GM21619 (cell line): ENCODE measurements around the gene PHF14.

Experiments used
- ATAC-seq: cut with Tn5 transposase; IDR thresholded peaks from one replicate; pipeline ENCODE4 v1.9.1; 2021; ENCODE audit not compliant: unreplicated experiment

Gene PHF14

DNA sequence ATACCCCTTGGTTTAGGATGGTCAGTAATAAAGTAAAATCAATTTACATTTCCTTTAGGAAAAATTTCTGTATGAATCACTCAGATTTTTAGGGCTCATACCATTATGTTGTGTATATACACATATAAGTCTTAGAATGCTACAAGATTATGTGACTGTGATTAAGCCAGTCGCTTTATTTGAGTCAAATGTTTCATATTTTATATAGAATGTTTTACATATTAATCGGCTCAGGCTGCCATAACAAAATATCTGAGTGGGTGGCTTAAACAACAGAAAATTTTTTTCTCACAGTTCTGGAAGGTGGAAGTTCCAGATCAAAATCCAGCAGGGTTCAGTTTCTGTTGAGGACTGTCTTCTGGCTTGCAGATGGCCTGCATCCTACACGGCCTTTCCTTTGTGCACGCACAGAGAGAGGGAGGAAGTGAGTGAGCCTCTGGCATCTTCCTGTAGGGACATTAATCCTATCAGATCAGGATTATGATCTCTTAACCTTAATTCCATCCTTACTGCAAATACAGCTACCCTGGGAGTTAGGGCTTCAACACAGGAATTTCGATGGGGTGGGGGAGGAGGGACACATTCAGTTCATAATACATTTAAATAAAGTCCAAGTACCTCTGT lies 198.0 kb downstream of the PHF14 start:
- ATAC-seq: no peak

DNA sequence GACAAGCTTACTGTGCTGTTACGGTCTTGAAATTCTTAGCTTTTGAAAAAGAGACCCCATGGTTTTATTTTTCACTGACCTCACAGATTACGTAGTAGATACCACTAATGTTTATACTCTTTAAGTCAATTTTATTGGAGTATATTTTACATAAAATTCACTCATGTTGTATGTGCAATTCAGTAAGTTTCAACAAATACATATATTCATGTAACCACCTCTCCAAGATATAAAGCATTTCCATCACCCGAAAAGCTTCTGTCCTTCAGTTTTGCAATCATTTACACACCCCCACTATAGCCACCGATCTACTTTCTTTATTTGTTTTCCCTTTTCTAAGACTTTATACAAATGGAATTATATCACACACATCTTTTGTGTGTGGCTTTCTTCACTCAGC lies 199.2 kb downstream of the PHF14 start:
- ATAC-seq: no peak

DNA sequence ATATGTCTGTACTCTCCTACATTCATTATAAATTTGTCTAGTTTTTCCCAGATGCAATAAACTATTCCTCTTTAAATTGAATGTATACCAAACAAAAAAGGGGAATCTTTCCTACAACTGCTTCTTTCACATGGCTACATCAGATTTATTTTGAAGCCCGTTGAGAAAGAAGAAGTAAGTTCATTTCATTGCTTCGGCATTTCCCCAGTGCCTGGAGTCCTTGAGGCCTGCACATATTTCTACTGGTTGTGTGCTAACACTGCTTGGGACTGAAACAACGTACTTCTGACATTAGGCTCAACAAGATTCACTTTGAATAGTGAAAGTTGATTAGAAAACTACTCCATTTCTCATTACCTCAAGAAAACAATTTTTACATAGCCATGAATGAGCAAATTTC lies 201.7 kb downstream of the PHF14 start:
- no peak for ATAC-seq

DNA sequence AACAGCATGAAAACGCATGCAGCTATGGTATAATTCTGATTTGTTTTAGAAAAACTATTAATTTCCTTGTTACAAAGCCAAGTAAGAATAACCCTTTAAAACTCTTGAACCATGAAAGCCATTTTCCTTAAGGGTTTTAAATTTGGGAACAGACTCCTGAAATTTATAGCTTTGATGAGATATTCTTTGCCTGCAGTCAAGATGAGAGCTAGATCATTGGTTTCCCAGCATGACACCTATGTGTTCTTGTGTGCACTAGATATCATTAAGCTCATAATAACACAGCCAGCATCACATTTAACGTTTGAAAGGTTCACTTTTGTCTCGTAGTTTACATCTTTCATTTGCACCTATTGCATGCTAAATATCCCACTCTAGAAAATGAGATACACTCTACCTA lies 202.2 kb downstream of the PHF14 start:
- no peak for ATAC-seq

DNA sequence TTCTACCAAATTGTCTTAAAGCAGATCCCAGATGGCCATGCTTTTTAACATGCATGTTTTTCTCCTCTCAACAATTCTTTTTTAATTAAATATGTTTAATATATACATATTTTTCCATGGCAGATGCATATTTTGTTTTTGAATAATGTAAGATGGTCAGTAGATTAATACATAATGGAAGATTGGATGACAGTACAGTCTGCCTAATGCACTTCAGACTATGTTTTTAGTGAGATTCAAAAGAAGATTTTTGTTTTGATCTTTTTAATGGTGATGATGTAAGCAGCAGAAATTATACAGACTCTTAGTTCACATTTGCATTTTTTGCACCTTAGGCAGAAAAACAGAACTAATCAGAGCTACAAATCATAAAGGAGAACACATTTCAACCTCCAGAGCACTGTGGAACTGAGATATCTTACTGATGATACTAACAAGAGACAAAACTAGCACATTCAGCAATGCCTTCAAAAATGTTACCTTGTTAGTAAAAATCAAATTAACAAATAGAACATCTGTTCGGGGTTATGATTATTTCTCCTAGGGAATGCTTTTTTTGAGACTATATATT lies 203.4 kb downstream of the PHF14 start:
- no peak for ATAC-seq

DNA sequence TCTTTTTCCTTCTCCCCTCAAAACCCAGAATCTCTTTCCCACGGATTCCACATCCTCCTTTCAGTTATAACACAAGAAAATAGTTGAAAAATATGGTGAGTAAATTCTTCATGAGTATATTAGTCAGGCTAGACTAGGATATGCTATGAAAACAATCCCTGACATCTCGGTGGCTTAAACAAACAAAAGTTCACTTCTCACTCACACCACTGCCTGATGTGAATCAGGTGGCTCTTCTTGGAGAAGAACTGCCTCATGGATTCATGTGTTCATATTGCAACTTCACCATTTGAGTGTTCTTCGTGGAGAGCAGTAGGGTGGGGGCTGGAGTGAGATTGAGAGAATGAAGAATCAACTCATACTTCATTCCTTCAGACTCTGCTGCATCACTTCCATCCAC lies 204.1 kb downstream of the PHF14 start:
- no peak for ATAC-seq

DNA sequence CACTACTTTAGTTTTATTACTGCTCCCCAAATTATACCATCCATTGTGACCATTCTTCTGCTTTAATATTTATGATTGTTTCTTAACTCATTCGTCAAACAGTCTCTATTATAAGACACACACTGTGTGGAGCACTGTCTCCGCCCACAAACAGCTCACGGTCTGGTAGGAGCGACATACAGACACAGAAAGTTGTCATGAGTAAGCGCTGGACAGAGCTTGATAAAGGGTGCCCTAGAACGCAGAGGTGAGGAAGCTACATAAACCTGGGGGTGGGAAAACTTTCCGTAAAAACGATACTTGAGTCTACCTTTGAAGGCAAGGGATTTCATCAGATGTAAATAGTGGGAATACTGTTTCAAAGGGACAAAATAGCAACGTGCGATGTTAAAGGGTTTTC lies 207.9 kb downstream of the PHF14 start:
- no peak for ATAC-seq

DNA sequence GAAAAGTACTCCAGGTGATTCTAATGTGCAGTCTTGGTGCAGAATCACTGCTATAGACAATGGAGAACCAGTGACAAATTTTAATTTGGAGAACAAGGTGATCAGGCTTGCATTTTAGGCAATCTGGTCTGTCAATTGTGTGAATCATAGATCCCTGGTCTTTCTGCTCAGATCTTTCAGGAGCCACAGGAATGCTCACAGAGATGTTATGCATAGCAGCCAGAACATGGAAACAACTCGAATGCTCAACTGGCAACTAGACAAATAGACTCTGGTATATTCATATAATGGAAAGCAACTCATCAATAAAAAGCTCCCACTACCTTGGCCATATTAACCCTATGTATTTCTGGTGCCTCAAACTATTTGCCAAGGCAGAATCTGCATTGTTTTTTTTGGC lies 209.1 kb downstream of the PHF14 start:
- ATAC-seq: no peak

DNA sequence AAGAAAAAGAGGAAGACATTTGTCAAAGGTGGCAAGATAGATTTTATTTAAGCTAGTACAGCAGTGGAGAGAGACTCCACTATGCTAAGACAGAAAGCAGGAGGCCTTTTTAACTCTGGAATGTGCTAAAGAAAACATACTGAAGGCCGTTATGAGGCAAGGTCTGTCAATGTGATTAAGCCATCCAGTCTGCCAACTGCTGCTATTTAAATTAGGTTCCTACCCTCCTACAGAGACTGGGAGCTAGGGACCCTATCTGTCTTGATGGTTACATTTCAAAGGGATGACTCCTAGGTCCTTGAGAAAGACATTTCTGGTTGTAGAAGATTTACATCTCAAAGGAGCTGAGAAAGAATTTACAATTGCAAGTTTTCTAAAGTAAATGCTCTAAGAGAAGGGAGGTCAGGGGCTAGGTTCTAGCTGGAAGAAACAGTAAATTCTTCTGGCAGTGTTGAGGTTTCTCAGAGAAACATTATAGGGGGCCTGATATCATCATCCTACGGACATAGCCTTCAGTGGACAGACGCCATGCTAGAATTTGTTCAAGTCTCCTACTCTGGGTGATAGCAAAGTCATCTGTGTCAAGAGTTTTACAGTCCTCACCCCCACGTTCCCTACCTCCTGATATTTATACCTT lies 211.6 kb downstream of the PHF14 start:
- ATAC-seq: no peak

DNA sequence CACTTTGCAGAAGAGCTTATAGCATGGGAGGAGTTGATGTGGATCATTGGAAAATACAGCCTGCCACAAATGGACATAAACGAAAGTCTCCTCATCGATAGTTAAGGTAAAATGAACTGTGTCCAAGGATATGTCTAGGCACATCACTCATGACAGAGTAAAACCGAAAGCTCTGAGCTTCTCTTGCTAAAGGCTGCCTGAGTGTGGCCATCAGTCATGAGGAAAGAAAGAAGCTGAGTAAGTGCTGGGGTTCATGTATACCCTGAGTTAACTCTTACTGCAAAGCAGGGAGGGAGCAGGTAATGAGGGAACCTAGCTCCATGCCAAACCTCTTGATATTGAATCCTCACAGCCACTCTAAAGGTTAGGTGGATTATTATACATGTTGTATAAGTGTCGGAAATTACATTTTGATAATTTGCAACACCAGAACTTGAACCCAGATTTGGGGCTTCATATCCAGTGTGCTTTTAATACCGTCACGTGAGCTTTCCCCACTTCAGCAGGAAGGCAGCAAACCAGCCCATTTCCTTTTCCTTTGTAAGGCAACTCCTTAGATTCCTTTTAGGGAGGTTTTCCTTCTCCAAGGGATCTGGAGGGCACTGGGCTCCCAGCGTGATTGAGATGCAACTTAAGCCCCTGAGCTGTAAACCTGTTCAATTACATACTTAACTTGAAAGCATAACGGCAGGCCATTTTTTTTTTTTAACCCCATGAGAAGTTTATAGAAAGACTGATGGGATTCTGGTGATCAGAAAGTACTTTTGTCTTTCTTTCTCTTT lies 215.0 kb downstream of the PHF14 start:
- ATAC-seq: no peak

DNA sequence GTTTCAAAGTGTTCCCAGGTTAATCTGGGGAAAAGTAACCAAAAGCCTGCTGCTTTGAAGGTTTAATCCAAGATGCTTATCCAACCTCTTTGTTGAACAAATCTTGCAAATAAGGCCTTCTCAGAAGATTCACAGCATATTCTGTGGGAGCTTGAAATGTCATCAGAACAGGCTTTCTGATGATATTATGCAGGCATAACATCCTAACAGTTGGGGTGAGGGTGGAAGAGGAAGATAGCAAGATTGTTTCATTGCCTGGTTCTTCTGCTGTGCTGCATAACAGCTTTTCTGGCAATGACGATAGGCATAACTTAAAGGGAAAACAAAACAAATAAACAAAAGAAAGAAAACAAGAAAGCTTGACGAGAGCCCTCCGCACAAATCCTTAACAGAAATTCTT lies 217.4 kb downstream of the PHF14 start:
- no peak for ATAC-seq

DNA sequence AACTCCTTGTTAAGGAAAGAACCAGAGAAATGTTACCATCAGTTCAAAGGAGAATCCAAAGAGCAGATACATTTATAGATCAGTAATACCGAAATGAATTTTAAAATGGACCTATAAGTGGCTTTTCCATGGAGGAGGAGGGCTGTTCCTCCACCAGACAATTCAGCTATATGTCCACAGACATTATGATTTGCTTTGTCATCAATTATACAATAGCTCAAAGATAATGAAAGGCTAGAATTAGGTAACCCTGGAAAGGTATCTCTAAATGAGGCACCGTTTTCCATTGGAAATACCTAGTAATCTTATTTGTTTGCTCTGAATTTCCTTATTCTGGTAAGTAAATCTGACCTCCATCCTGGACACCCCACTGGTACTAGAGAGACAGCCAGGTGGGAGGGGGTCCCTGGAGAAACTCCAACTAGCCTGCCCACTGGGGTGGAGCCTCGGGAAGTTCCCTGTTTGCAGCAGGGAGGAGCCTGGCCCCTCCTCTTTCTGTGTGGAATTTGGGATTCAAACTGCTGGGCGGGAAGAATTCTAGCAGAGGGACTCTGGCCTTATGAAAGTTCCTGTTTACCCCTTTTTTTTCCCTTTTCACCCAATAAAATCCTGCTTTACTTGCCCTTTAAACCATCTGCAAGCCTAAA lies 218.0 kb downstream of the PHF14 start:
- ATAC-seq: no peak

DNA sequence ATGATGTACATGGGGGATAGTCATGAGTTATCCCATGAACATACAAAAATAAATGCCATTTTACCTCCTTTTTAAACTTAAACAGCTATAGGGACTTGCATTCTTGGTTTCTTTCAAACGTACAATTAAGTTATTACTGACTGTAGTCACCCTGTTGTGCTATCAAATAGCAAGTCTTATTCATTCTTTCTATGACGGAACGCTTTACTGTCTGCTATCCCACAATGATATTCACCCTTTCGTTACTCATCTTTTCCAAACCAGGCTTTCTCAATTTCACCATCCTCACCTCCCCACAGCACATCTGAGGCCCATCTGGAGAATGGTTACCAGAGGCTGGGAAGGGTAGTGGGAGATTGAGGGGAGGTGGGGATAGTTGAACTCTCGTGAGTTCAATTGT lies 218.8 kb downstream of the PHF14 start:
- ATAC-seq: no peak

DNA sequence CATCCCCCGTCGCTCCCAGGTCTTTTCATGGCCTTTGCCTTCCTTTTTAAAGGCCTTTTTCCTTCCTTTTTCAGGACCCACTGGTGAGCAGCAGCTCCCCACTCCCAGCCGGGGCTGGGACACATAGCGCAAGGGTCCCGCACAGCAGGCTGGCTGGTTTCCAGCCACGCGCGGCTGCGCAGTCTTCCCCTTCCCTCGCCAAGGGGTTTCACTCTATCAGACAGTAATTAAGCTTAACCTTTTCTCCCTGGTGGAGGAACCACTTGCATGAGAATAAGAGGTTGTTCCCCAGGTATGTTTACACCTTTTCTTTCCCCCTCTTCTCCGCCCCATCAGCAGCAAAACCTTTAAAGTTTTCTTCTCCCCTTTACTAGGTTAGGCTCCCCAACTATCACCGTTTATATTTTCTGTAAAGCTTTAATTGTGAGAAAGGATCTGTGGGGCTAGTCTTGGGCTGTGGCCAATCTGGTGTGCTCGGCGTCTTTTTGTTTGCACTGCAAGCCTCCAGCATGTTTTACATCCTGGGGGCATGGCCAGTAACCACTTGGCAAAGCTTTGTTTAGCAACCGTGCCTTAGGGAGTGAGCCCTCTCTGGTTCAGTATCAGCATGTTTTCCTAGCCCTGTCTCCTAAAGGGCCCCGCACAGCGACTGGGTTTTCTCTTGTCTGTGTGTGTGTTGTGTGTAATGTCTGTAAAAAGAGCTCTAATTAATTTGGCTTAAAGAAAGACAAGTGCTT lies 219.6 kb downstream of the PHF14 start:
- ATAC-seq: no peak

DNA sequence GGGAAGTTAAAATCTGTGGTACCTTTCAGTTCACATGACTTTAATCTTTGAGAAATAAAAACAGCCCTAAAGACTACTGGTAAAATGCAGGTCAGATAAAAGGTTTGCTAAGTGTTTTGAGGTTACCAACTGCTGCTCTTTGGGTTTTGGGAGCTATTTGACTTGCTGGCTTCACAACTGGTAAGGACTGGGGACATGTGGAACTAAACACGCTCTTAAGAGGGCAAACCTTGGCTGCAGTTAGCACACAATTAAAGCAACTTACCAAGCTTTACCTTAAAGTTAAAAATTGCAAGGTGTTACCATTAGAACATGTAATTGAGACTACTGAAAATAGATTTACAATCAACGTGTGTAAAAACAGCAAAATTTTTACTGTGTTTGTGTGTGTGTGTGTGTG lies 220.2 kb downstream of the PHF14 start:
- no peak for ATAC-seq

DNA sequence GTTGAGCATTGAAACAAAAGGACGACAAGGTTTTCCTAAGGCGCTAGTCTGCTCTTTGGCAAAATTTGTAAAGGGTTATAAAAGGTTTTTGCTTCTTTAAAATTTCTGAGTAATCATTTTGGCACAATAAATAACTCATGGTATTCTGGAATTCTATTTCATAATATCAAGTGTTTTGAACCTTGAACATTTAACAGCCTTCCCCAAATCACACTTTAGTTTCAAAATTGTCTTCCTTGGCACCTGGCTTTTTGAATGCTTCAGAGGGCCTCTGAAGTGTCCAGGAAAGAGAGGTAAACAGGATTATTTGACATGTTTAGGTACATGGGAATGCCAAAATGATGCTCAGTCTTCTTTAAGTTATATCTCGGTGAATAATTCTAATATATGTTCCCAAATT lies 220.8 kb downstream of the PHF14 start:
- ATAC-seq: no peak

DNA sequence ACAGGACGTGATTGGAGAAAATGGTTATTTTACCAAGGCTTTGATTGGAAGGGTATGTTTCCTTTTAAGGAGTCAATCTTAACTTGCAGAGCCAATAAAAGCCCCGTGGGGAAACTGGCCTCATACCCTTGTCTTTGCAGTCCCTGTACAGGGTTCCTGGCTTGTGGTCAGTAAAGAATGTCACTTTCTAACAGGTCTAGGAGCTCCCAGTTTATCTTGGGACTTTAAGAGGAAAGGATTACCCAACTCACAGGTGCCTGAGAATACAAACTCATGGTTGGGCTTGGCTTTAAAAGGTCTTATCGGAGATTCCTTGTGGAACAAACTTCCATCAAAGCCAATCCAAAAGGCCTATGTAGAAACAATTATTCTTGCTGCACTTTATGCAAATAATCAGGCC lies 221.8 kb downstream of the PHF14 start:
- no peak for ATAC-seq

DNA sequence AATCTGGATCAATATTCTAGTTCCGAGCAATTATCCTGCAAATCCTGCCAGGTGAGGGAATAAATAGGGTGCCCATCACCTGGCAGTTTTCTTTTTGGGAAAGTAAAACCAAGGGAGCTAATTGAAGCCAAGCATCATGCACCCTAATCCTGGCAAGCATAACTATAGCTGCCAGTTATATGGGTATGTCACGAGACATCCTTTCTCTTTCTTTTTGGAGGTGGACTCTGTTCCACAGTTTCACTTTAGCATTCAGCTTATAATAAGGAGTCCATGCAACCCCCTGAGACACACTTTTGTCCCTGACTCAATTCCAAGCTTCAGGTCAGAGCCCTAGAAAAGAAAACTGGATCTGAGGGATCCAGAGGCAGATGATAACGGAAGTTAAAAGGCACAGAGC lies 222.5 kb downstream of the PHF14 start:
- ATAC-seq: no peak

DNA sequence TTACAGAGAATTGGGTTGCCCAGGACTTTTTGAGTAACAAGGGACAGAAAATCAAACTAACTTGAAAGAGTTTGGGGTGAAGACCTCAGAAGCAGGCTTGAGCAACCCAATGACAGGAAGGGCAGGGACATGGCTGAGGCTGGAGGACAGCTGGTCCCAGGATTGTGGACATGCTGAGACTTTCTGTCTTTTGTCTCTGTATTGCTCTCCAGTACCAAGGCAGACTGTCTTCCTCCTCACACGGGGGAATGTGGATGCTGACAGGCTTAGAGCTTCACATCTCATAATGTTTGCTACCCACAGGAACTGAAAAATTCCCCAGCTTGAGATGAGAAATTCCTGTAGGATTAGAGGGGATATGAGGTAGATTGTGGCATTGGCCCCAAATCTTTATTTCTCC lies 229.6 kb downstream of the PHF14 start:
- ATAC-seq: no peak

DNA sequence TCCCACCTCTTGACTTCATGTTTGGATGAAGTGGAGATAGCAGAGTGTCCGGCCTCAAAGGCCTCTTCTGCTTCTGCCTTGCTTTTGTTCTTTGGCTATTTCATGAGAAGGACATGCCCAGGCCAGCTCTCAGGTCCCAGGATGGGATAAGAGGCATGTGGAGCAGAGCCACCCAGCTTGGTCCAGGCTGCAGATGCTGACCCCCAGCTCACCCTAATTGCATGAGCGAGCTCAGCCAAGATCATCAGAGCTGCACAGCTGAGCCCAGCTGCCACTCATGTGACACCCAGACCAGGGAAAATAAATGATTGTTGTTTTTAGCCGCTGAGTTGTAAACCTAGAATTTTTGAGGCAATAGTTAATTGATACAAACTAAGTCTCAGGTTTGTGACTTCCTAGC lies 230.0 kb downstream of the PHF14 start:
- ATAC-seq: no peak
